HUES48 (cell line): ENCODE data around the gene THOC7.
A peak's percentile ranks its signal among the peaks of the same experiment; 100 is the strongest.

Experiments
- H3K27ac ChIP-seq: one replicate; pipeline ENCODE4 v1.7.0; 2013; ENCODE audit warnings: low read depth, low read length, inconsistent platforms
- H3K27me3 ChIP-seq: 2 replicates; pipeline ENCODE4 v1.6.1; 2013; ENCODE audit warnings: mild to moderate bottlenecking, low read length; ENCODE audit not compliant: control insufficient read depth, insufficient read depth
- H3K36me3 ChIP-seq: 2 replicates; pipeline ENCODE4 v1.6.1; 2013; ENCODE audit warnings: low read length; ENCODE audit not compliant: control insufficient read depth, insufficient read depth
- H3K4me1 ChIP-seq: 2 replicates; pipeline ENCODE4 v1.6.1; 2013; ENCODE audit warnings: mild to moderate bottlenecking, low read length; ENCODE audit not compliant: control insufficient read depth, insufficient read depth
- H3K4me3 ChIP-seq: 2 replicates; pipeline ENCODE4 v1.5.1; 2013; ENCODE audit warnings: mild to moderate bottlenecking, low read depth, low read length
- H3K9ac ChIP-seq: 2 replicates; pipeline ENCODE4 v1.6.1; 2013; ENCODE audit warnings: mild to moderate bottlenecking, low read depth, low read length, moderate library complexity
- H3K9me3 ChIP-seq: 2 replicates; pipeline ENCODE4 v1.6.1; 2013; ENCODE audit warnings: low read length; ENCODE audit not compliant: control insufficient read depth, insufficient read depth

THOC7 gene

DNA sequence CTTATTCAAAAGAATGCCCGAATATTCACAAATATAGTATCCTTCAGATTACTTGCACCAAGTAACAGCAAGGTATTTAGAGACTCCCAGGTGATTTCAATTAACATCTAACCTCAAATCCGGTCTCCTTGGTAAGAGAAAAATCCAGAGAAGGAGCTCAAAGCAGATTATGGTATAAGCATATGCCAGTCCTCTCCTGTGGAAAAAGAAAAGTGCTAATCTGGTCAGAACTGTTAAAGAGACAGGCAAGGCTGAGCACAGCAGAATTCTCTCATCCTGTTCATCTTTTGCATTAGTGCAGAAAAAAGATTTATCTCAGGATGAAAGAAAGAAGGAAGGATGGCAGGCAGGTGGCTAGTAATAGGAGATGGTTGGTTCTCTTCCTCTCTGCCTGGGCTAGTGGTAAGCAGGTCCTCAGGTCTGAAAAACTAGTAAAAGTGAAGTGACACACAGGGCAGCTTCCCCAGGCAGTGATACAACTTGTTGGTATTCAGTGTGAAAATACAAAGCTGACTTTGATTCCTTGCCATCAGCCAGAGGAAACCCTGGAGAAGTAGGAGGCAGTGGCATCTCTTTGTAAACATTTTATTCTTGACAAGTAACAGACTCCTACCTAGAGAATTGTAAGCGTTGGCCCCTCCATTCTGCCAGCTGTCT, 14.3 kb upstream of the THOC7 start:
- no peaks in the 10 kb centered on the region for H3K27me3 ChIP-seq
- no peaks in the 10 kb centered on the region for H3K9me3 ChIP-seq
- no peak overlapping the region for H3K4me3 ChIP-seq
- H3K36me3 ChIP-seq, result no peaks in the 10 kb centered on the region
- H3K27ac ChIP-seq, result peak overlapping the region; percentile 24
- no peak overlapping the region for H3K9ac ChIP-seq
- peaks cover 19% of the 10 kb centered on the region for H3K4me1 ChIP-seq

DNA sequence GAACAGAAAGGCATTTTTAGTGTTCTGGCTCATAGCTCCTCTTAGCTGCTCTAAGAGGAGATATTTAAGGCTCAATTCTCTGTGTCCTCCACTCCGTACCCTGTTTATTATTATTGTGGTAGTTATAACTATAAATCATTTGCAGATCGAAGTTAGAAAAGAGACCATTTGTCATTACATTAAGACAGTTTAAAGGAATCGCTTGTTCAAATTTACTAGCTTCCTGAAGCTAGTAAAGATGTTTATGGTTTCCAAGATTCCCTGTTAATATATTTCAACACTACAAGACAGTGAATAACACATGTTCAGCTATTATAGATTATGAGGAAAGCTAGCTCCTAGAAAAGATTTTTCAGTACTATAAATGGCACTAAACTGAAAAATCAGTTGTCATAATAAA, 12.7 kb upstream of the THOC7 start:
- Histone ChIP-seq H3K9ac (no peak overlapping the region), H3K4me1 (peaks cover 29% of the 10 kb centered on the region), H3K9me3 (no peaks in the 10 kb centered on the region), H3K27me3 (no peaks in the 10 kb centered on the region), H3K36me3 (no peaks in the 10 kb centered on the region), H3K27ac (no peak overlapping the region), H3K4me3 (no peak overlapping the region)

DNA sequence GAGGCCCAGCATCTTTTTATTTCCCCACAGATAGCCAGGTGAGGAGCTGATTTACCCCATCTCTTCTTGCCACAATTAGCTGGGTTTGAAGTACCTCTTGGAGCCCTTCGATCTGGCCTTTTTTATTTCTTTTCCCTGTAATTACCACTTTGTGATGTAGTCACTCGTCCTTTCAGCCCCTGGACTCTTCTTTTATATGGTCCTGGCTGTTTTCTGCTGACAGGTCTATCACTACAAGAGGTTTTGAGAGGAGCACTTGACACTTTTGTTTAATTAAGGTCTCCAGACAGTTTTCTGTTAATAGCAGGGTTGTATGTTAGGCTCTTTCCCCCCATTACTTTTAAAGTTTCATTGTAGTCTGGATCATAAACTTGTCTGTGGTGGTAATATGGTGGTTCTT, 11.9 kb upstream of the THOC7 start:
- no peaks in the 10 kb centered on the region for H3K27me3 ChIP-seq
- H3K27ac ChIP-seq, result no peak overlapping the region
- H3K4me1 ChIP-seq, result peaks cover 35% of the 10 kb centered on the region
- no peak overlapping the region for H3K4me3 ChIP-seq
- H3K9ac ChIP-seq, result no peak overlapping the region
- H3K9me3 ChIP-seq, result no peaks in the 10 kb centered on the region
- H3K36me3 ChIP-seq, result no peaks in the 10 kb centered on the region

- Histone ChIP-seq H3K9me3 (no peaks in the 10 kb centered on the region), H3K27me3 (no peaks in the 10 kb centered on the region), H3K36me3 (no peaks in the 10 kb centered on the region), H3K4me3 (no peak overlapping the region), H3K4me1 (peaks cover 35% of the 10 kb centered on the region), H3K27ac (no peak overlapping the region), H3K9ac (no peak overlapping the region)
Observed at GRCh38 chr3:63874769-63875168, 11.2 kb upstream of the THOC7 start.

DNA sequence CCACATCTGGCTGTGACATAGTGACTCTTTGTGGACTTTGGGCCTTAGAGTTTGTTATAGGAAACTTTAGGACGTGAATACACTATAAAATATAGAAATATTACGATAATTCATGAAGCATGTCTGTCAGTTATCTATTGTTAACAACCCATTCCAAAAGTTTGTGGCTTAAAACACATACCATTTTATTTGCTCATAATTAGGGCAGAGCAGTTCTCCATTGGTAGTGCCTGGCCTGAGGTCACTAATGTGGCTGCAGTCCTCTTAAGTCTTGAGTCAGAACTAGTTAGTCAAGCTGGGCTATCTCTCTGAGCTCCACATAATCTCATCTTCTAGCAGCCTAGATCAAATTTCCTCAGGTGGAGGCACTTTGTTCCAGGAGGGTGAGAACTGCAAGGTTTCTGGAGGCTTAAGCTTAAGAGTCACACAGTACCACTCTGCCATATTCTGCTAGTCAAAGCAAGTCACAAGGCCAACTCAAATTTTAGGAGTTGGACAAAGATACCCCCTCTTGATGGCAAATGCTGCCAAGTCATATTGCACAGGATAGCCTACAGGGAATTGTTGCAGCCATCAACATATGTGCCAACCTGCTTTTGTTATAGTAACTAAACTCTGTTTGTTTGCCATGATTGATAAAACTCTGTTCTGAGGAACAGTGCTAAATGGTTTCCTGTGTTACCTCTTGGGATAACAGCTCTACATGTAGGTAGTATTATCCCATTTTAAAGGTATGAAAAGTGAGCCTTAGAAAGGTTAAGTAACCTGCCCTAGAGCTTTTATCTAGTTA, 8.7 kb upstream of the THOC7 start:
- peaks cover 21% of the 10 kb centered on the region for H3K4me1 ChIP-seq
- no peak overlapping the region for H3K27ac ChIP-seq
- H3K4me3 ChIP-seq, result no peak overlapping the region

GRCh38 chr3:63870615-63871005, 7.0 kb upstream of the THOC7 start:
- no peak overlapping the region for H3K4me3 ChIP-seq
- no peak overlapping the region for H3K27ac ChIP-seq
- no peaks in the 10 kb centered on the region for H3K9me3 ChIP-seq
- H3K4me1 ChIP-seq, result peaks cover 17% of the 10 kb centered on the region
- H3K9ac ChIP-seq, result no peak overlapping the region
- no peaks in the 10 kb centered on the region for H3K27me3 ChIP-seq
- peaks cover 6% of the 10 kb centered on the region; the same call in 1 of the 2 replicates for H3K36me3 ChIP-seq

More for the DNA sequence above, 8.7 kb upstream of the THOC7 start:
- H3K36me3 ChIP-seq, result no peaks in the 10 kb centered on the region; the same call in 1 of the 2 replicates
- no peaks in the 10 kb centered on the region for H3K9me3 ChIP-seq
- no peak overlapping the region for H3K9ac ChIP-seq
- no peaks in the 10 kb centered on the region for H3K27me3 ChIP-seq

DNA sequence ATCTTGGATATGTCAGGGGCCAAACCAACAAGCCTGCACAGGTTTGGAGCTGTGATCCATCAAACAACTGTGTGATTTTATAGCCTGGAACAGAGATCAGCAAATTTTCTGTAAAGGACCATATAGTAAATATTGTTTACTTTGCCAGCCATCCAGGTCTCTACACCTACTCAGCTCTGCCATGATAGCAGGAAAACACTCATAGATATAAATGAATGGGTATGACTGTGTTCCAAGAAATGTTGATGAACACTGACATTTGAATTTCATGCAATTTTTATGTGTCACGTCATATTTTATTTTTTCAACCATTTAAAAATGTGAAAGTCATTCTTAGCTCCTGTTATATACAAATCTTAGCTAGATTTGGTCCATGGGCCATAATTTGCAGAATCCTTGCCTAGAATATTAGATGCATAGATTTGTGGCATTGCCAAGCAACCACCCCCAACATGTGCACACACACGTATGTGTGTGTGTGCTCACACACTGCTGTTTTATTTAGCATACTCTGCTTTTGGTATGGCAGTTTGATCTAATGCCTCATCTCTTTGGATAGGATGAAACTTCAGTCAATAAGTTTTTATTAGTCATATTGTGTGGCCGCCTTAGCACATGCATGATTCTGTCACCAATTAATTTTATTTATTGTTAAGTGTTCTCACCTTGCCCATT, 6.5 kb upstream of the THOC7 start:
- Histone ChIP-seq H3K4me3 (no peak overlapping the region), H3K9me3 (no peaks in the 10 kb centered on the region), H3K27ac (no peak overlapping the region), H3K4me1 (peaks cover 17% of the 10 kb centered on the region), H3K36me3 (peaks cover 6% of the 10 kb centered on the region; the same call in 1 of the 2 replicates), H3K27me3 (no peaks in the 10 kb centered on the region), H3K9ac (no peak overlapping the region)

- H3K4me1 ChIP-seq, result peaks cover 18% of the 10 kb centered on the region
- H3K36me3 ChIP-seq, result peaks cover 6% of the 10 kb centered on the region; the same call in 1 of the 2 replicates
- no peak overlapping the region for H3K27ac ChIP-seq
- no peak overlapping the region for H3K9ac ChIP-seq
- H3K4me3 ChIP-seq, result no peak overlapping the region
- no peaks in the 10 kb centered on the region for H3K27me3 ChIP-seq
- no peaks in the 10 kb centered on the region for H3K9me3 ChIP-seq
Observed at GRCh38 chr3:63867225-63867624, 3.6 kb upstream of the THOC7 start.

- H3K9ac ChIP-seq, result peak overlapping the region; percentile 42; the same call in 1 of the 2 replicates
- peak overlapping the region; percentile 67 for H3K4me3 ChIP-seq
- H3K4me1 ChIP-seq, result peaks cover 19% of the 10 kb centered on the region
- no peaks in the 10 kb centered on the region for H3K9me3 ChIP-seq
- peaks cover 6% of the 10 kb centered on the region; the same call in 1 of the 2 replicates for H3K36me3 ChIP-seq
- no peaks in the 10 kb centered on the region for H3K27me3 ChIP-seq
- H3K27ac ChIP-seq, result no peak overlapping the region
Observed at GRCh38 chr3:63864965-63865327, 1.3 kb upstream of the THOC7 start.

DNA sequence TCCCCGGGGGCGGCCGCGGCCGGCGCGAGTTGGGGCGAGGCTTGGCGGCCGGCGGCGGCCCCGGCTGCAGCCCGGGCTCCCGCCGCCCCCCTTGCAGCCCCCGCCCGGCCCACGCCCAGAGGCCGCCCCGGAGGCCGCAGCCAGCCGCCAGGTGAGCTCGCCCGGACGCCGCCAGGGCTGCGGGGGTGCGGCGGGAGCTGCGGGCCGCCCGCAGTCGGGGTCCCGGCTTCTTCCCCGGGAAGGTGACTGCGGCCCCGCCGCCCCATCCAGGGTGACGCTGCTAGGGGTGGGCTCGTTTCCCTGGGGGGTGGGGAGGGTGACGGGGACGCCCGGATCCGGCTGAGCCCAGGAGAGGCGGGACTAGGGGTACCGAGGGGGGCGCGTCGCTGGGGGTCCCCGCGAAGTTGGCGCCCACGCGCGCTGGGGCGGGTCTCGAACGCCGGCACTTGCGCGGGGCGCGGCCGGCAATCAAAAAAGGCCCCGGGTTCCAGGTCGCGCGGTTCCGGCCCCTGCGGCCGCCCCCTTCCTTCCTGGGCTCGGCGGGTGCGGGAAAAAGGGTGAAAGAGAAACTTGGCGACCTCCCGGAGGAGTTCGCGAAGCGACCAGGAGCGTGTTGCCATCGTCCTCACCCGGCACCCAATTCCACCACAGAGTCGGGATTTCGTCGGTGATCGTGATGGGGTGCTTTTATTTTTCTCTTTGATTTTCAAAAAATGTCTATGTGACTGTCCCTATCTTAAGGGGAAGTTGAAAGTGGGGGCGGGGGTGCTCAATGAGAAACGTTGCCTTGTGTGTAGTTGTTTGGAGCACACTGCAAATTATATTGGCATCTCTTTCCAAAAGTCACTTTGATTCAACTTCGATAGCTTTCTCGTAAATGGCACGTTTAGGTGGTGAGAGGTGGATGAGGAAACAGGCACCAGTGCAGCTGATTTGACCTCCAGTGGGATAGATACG, 681 bp upstream of the THOC7 start:
- Histone ChIP-seq H3K9ac (peak overlapping the region; percentile 42; the same call in 1 of the 2 replicates), H3K4me1 (peaks cover 24% of the 10 kb centered on the region), H3K27me3 (no peaks in the 10 kb centered on the region), H3K9me3 (no peaks in the 10 kb centered on the region), H3K27ac (peak overlapping the region; percentile 46), H3K4me3 (peak overlapping the region; percentile 67), H3K36me3 (peaks cover 6% of the 10 kb centered on the region; the same call in 1 of the 2 replicates)
